Cortex of kidney (tissue), 1 donor: Measurements from ENCODE around the gene DAPK1.

ENCODE experiments used
- DNase-seq: peaks from one replicate; lab custom pipeline; 2025; lab: John Stamatoyannopoulos, UW

The DAPK1 gene

GRCh38 chr9:87497604-87498045, at the start of gene DAPK1:
TSS of gene DAPK1 (plus strand) at chr9:87497867. CDS start at chr9:87499078, 1,211 bp downstream.
- no peak for DNase-seq

- no peak for DNase-seq
These were observed 46.5 kb upstream of the DAPK1 start for GRCh38 chr9:87451149-87451548.

- no peak for DNase-seq
These were observed 42.3 kb upstream of the DAPK1 start for GRCh38 chr9:87455407-87455806.

- no peak for DNase-seq
These were observed 36.4 kb upstream of the DAPK1 start for GRCh38 chr9:87461256-87461655.

GRCh38 chr9:87464110-87464991, 33.3 kb upstream of the DAPK1 start:
- DNase-seq = no peak

- DNase-seq = no peak
These were observed 32.7 kb upstream of the DAPK1 start for GRCh38 chr9:87464992-87465378.

- no peak for DNase-seq
These were observed 31.9 kb upstream of the DAPK1 start for GRCh38 chr9:87465816-87466215.

- DNase-seq = no peak
These were observed 30.5 kb upstream of the DAPK1 start for GRCh38 chr9:87467187-87467586.

GRCh38 chr9:87469793-87470465, 27.7 kb upstream of the DAPK1 start:
- DNase-seq = no peak

- no peak for DNase-seq
These were observed 25.9 kb upstream of the DAPK1 start for GRCh38 chr9:87471746-87472145.

GRCh38 chr9:87475463-87475862, 22.2 kb upstream of the DAPK1 start:
- DNase-seq = no peak

GRCh38 chr9:87478226-87478992, 19.3 kb upstream of the DAPK1 start:
- no peak for DNase-seq

GRCh38 chr9:87479801-87480201, 17.9 kb upstream of the DAPK1 start:
- no peak for DNase-seq

GRCh38 chr9:87481890-87482855, 15.5 kb upstream of the DAPK1 start:
- DNase-seq = no peak

GRCh38 chr9:87490225-87490624, 7.4 kb upstream of the DAPK1 start:
- DNase-seq = no peak

GRCh38 chr9:87490907-87491306, 6.8 kb upstream of the DAPK1 start:
- DNase-seq = no peak

GRCh38 chr9:87491523-87491922, 6.1 kb upstream of the DAPK1 start:
- no peak for DNase-seq

GRCh38 chr9:87492642-87493041, 5.0 kb upstream of the DAPK1 start:
- no peak for DNase-seq

GRCh38 chr9:87494970-87495471, 2.6 kb upstream of the DAPK1 start:
- DNase-seq = no peak

- DNase-seq = no peak
These were observed 525 bp upstream of the DAPK1 start for GRCh38 chr9:87497080-87497603.
